IMR-90 (cell line): ENCODE data around the gene RAPGEF5. TPM values are rescaled to one million over a fixed set of nuclear protein-coding genes. Genes with fewer than 3 reads are reported as not detected.

Experiments
- ATAC-seq: fragments of 200-7000 bp; cut with Tn5 transposase; 2 replicates; pipeline ENCODE4 v1.9.1; 2020; ENCODE audit warnings: low read depth, mild to moderate bottlenecking, moderate library complexity
- BruUV-seq: library from RNA; stranded (reverse); fragments of 400-500 nt; replicated peaks from 2 replicates; lab custom pipeline; 2021; lab: Mats Ljungman, UMichigan
- CTCF ChIA-PET: fragments of 300-600 bp; formaldehyde crosslinking; extraction: SDS; loops from one replicate; lab custom pipeline; 2021; ENCODE audit warnings: antibody characterized with exemption; lab: Yijun Ruan, JAX
- POLR2A ChIA-PET: fragments of 300-600 bp; sonication (Branson Sonifier 250); formaldehyde crosslinking; loops from one replicate; lab custom pipeline; 2022; ENCODE audit warnings: antibody characterized with exemption; ENCODE audit not compliant: unreplicated experiment; lab: Charles Lee
- DNase-seq: peaks from one replicate; pipeline ENCODE4 v3.0.0; 2013
- H2AFZ ChIP-seq: replicated peaks from 2 replicates; pipeline ENCODE3; 2013; ENCODE audit warnings: low read length, mild to moderate bottlenecking; ENCODE audit not compliant: poor library complexity
- H2AK5ac ChIP-seq: 2 replicates; pipeline ENCODE4 v1.6.1; 2013; ENCODE audit warnings: low read depth, low read length, inconsistent platforms
- H2AK9ac ChIP-seq: replicated peaks from 2 replicates; pipeline ENCODE3; 2013; ENCODE audit warnings: mild to moderate bottlenecking, low read depth, low read length, moderate library complexity; ENCODE audit not compliant: poor library complexity
- H2BK120ac ChIP-seq: 2 replicates; pipeline ENCODE4 v1.6.1; 2013; ENCODE audit warnings: low read depth, low read length, inconsistent platforms
- H2BK15ac ChIP-seq: 3 replicates; pipeline ENCODE4 v1.6.1; 2013; ENCODE audit warnings: low read depth, low read length, inconsistent platforms
- H2BK20ac ChIP-seq: 2 replicates; pipeline ENCODE4 v1.6.1; 2013; ENCODE audit warnings: low read depth, mild to moderate bottlenecking, inconsistent platforms, low read length, moderate library complexity
- H2BK5ac ChIP-seq: 2 replicates; pipeline ENCODE4 v1.6.1; 2013; ENCODE audit warnings: mild to moderate bottlenecking, low read depth, low read length, inconsistent platforms; ENCODE audit not compliant: poor library complexity, severe bottlenecking
- H3K14ac ChIP-seq: replicated peaks from 2 replicates; pipeline ENCODE4 v1.6.1; 2013; ENCODE audit warnings: low read depth, low read length, inconsistent platforms
- H3K18ac ChIP-seq: 2 replicates; pipeline ENCODE4 v1.6.1; 2013; ENCODE audit warnings: low read depth, low read length, control low read depth
- H3K23ac ChIP-seq: 2 replicates; pipeline ENCODE4 v1.6.1; 2013; ENCODE audit warnings: low read depth, low read length, inconsistent platforms
- H3K27ac ChIP-seq: 2 replicates; pipeline ENCODE4 v1.5.1; 2013; ENCODE audit warnings: mild to moderate bottlenecking, control low read depth, low read length; ENCODE audit not compliant: insufficient read depth
- H3K27me3 ChIP-seq: 2 replicates; pipeline ENCODE4 v1.6.1; 2013; ENCODE audit warnings: low read length; ENCODE audit not compliant: control insufficient read depth, insufficient read depth
- H3K36me3 ChIP-seq: 2 replicates; pipeline ENCODE4 v1.6.1; 2013; ENCODE audit warnings: low read length, mixed read lengths; ENCODE audit not compliant: control insufficient read depth, insufficient read depth
- H3K4ac ChIP-seq: 2 replicates; pipeline ENCODE4 v1.6.1; 2013; ENCODE audit warnings: low read depth, low read length, inconsistent platforms
- H3K4me1 ChIP-seq: 2 replicates; pipeline ENCODE4 v1.6.1; 2013; ENCODE audit warnings: low read length, mixed read lengths; ENCODE audit not compliant: control insufficient read depth, insufficient read depth
- H3K4me2 ChIP-seq: 2 replicates; pipeline ENCODE4 v1.6.1; 2013; ENCODE audit warnings: low read depth, mild to moderate bottlenecking, control low read depth, low read length, moderate library complexity
- H3K4me3 ChIP-seq: 2 replicates; pipeline ENCODE4 v1.5.1; 2013; ENCODE audit warnings: low read depth, mild to moderate bottlenecking, control low read depth, low read length, moderate library complexity; ENCODE audit not compliant: insufficient read depth
- H3K56ac ChIP-seq: 2 replicates; pipeline ENCODE4 v1.6.1; 2013; ENCODE audit warnings: low read length, inconsistent platforms; ENCODE audit not compliant: insufficient read depth; ENCODE audit errors: extremely low read depth
- H3K79me1 ChIP-seq, 2 experiments: 2 replicates each; pipeline ENCODE4 v1.6.1; 2013; ENCODE audit warnings: low read length in 2 of 2, inconsistent platforms in 1 of 2, low read depth in 1 of 2
- H3K9ac ChIP-seq: 2 replicates; pipeline ENCODE4 v1.6.1; 2013; ENCODE audit warnings: low read depth, low read length, control low read depth
- H3K9me1 ChIP-seq: 2 replicates; pipeline ENCODE4 v1.6.1; 2013; ENCODE audit warnings: low read length, inconsistent platforms; ENCODE audit not compliant: insufficient read depth
- H3K9me3 ChIP-seq: 2 replicates; pipeline ENCODE4 v1.6.1; 2013; ENCODE audit warnings: low read length; ENCODE audit not compliant: control insufficient read depth, insufficient read depth
- H4K20me1 ChIP-seq: 2 replicates; pipeline ENCODE4 v1.6.1; 2013; ENCODE audit warnings: low read length, inconsistent platforms; ENCODE audit not compliant: insufficient read depth
- H4K5ac ChIP-seq: 2 replicates; pipeline ENCODE4 v1.6.1; 2013; ENCODE audit warnings: mild to moderate bottlenecking, low read depth, low read length, control low read depth
- H4K8ac ChIP-seq, 2 experiments: 2 replicates each; pipeline ENCODE4 v1.6.1; 2013; ENCODE audit warnings: low read depth in 2 of 2, low read length in 2 of 2, control low read depth in 1 of 2, inconsistent platforms in 1 of 2
- H4K91ac ChIP-seq: 2 replicates; pipeline ENCODE4 v1.6.1; 2013; ENCODE audit warnings: low read depth, low read length, inconsistent platforms; ENCODE audit not compliant: insufficient read depth
- BHLHE40 ChIP-seq: fragments of 150-350 bp; IDR thresholded peaks from 2 replicates; pipeline ENCODE4 v1.6.1; 2016; ENCODE audit warnings: mild to moderate bottlenecking, low read depth, low read length
- CEBPB ChIP-seq: IDR thresholded peaks from 2 replicates; pipeline ENCODE4 v1.6.1; 2012; ENCODE audit warnings: low read depth, low read length, improper control_type of control experiment
- CHD1 ChIP-seq: IDR thresholded peaks from 2 replicates; pipeline ENCODE4 v1.6.1; 2012; ENCODE audit warnings: low read depth, low read length, improper control_type of control experiment
- ELK1 ChIP-seq: fragments of 150-350 bp; IDR thresholded peaks from 2 replicates; pipeline ENCODE4 v1.6.1; 2016; ENCODE audit warnings: low read depth, mild to moderate bottlenecking, low read length, moderate library complexity, borderline replicate concordance
- FOS ChIP-seq: fragments of 150-350 bp; IDR thresholded peaks from 2 replicates; pipeline ENCODE4 v1.6.1; 2016; ENCODE audit warnings: low read depth, low read length
- MAFK ChIP-seq: IDR thresholded peaks from 2 replicates; pipeline ENCODE4 v1.6.1; 2012; ENCODE audit warnings: low read depth, low read length, improper control_type of control experiment
- MAZ ChIP-seq: IDR thresholded peaks from 2 replicates; pipeline ENCODE4 v1.6.1; 2012; ENCODE audit warnings: low read depth, mild to moderate bottlenecking, low read length, improper control_type of control experiment, moderate library complexity, borderline replicate concordance
- MXI1 ChIP-seq: IDR thresholded peaks from 2 replicates; pipeline ENCODE4 v1.6.1; 2012; ENCODE audit warnings: low read depth, mild to moderate bottlenecking, low read length, moderate library complexity, borderline replicate concordance
- NFE2L2 ChIP-seq: fragments of 150-350 bp; IDR thresholded peaks from 2 replicates; pipeline ENCODE4 v1.6.1; 2016; ENCODE audit warnings: low read depth, mild to moderate bottlenecking, low read length
- POLR2A ChIP-seq: IDR thresholded peaks from 2 replicates; pipeline ENCODE4 v1.6.1; 2012; ENCODE audit warnings: mild to moderate bottlenecking, low read depth, low read length
- RAD21 ChIP-seq: IDR thresholded peaks from 2 replicates; pipeline ENCODE4 v1.6.1; 2012; ENCODE audit warnings: low read length, improper control_type of control experiment
- RCOR1 ChIP-seq: IDR thresholded peaks from 2 replicates; pipeline ENCODE4 v1.6.1; 2012; ENCODE audit warnings: mild to moderate bottlenecking, low read length, improper control_type of control experiment; ENCODE audit not compliant: insufficient replicate concordance
- RFX5 ChIP-seq: IDR thresholded peaks from 2 replicates; pipeline ENCODE4 v1.8.0; 2012; ENCODE audit warnings: low read depth, mild to moderate bottlenecking, low read length, moderate library complexity
- SMC3 ChIP-seq: fragments of 150-350 bp; IDR thresholded peaks from 2 replicates; pipeline ENCODE4 v1.6.1; 2016; ENCODE audit warnings: low read depth, mild to moderate bottlenecking, antibody characterized with exemption, low read length, moderate library complexity
- USF2 ChIP-seq: fragments of 150-350 bp; IDR thresholded peaks from 2 replicates; pipeline ENCODE4 v1.6.1; 2017; ENCODE audit warnings: mild to moderate bottlenecking, antibody characterized with exemption, low read length, low read depth
- WGBS, 2 experiments: methylation state at CpG; one replicate each; pipeline versions ENCODE4 v1.1.5 to v1.1.7; 2013; ENCODE audit warnings: missing lambda C conversion rate in 2 of 2; ENCODE audit not compliant: insufficient read length in 1 of 2; ENCODE audit errors: extremely low coverage in 2 of 2; 5-methylcytosine and 5-hydroxymethylcytosine counted together
- dilution Hi-C: fragments of 300-500 bp; cut with HindIII; formaldehyde crosslinking; loops from one replicate; pipeline ENCODE4 v1.14.3; 2018; ENCODE audit warnings: low sequenced_read_pairs; ENCODE audit not compliant: unreplicated experiment
- in situ Hi-C: fragments of 300-500 bp; cut with MboI; formaldehyde crosslinking; loops from 3 replicates; pipeline ENCODE4 v1.14.3; 2019; ENCODE audit warnings: low sequenced_read_pairs, inconsistent platforms, mixed read lengths
- intact Hi-C: fragments of 100-400 bp; cut with micrococcal nuclease; formaldehyde crosslinking; loops from 2 replicates; pipeline ENCODE4 v1.10.0; 2022
- polyA plus RNA-seq, 3 experiments: library from polyadenylated mRNA; depleted of rRNA; stranded (reverse); fragments of >200 nt; gene quantifications; 2 replicates each; pipeline ENCODE4 v1.2.3, GENCODE V29; 2012; ENCODE audit warnings: low replicate concordance in 1 of 3
- total RNA-seq: library from RNA; depleted of rRNA; stranded (reverse); fragments of >200 nt; gene quantifications from 2 replicates; pipeline ENCODE4 v1.2.3, GENCODE V29; 2012

Gene RAPGEF5
- total and polyA plus RNA-seq, 2 of the 4 experiments (the other 2 are of a cell fraction), result 0.05 to 0.18 TPM

- no peaks in the 10 kb centered on the region for H3K9me3 ChIP-seq
- no peak overlapping the region for H4K8ac ChIP-seq
- no peaks in the 10 kb centered on the region for H3K9me1 ChIP-seq
- H3K36me3 ChIP-seq, result no peaks in the 10 kb centered on the region
- BruUV-seq, result no TSS peak
- ChIA-PET POLR2A (no interaction called here), CTCF (no interaction called here)
- no peak overlapping the region for H3K18ac ChIP-seq
- H2AFZ ChIP-seq, result no peak overlapping the region
- H3K27me3 ChIP-seq, result no peaks in the 10 kb centered on the region
- H3K23ac ChIP-seq, result no peak overlapping the region
- in situ Hi-C loops, result no loop called here
- H3K4me1 ChIP-seq, result no peaks in the 10 kb centered on the region
- intact Hi-C loops, result no loop called here
- no peak overlapping the region for H2BK20ac ChIP-seq
- no peak overlapping the region for H4K91ac ChIP-seq
- TF ChIP-seq USF2, result no peak
- TF ChIP-seq CEBPB, result no peak
- no peak for TF ChIP-seq MAZ
- no peak for TF ChIP-seq MAFK
- no peak for TF ChIP-seq BHLHE40
- no peak for TF ChIP-seq CHD1
- TF ChIP-seq POLR2A, result no peak
- TF ChIP-seq RAD21, result no peak
- TF ChIP-seq RFX5, result no peak
- no peak for TF ChIP-seq SMC3
- TF ChIP-seq RCOR1, result no peak
- no peak for TF ChIP-seq NFE2L2
- no peak for TF ChIP-seq MXI1
- no peak for TF ChIP-seq ELK1
- TF ChIP-seq FOS, result no peak
- H3K4ac ChIP-seq, result no peak overlapping the region
- dilution Hi-C loops, result no loop called here
- H2AK9ac ChIP-seq, result no peak overlapping the region
- no peak overlapping the region for H3K9ac ChIP-seq
- H3K79me1 ChIP-seq, result no peaks in the 10 kb centered on the region
- no peak for ATAC-seq
- H3K4me3 ChIP-seq, result no peak overlapping the region
- no peak overlapping the region for H4K5ac ChIP-seq
- no peak overlapping the region for H3K14ac ChIP-seq
- no peak for DNase-seq
- H2BK15ac ChIP-seq, result no peak overlapping the region
- H4K20me1 ChIP-seq, result no peaks in the 10 kb centered on the region
- H3K27ac ChIP-seq, result no peak overlapping the region
- no peak overlapping the region for H2BK5ac ChIP-seq
- H2BK120ac ChIP-seq, result no peak overlapping the region
- H2AK5ac ChIP-seq, result no peak overlapping the region
- no peak overlapping the region for H3K4me2 ChIP-seq
- H3K56ac ChIP-seq, result no peak overlapping the region
- WGBS, 2 experiments, result 40% methylated on average over 1 of the region's 9 CpGs; no CpG with 5 or more reads in 1 of the 2 experiments
These were observed 199.4 kb downstream of the RAPGEF5 start for GRCh38 chr7:22157552-22157951.
